Naive thymus-derived CD8-positive, alpha-beta T cell (primary cell): ENCODE measurements around the gene GINS2. TPM values are rescaled to one million over a fixed set of nuclear protein-coding genes. Genes with fewer than 3 reads are reported as not detected.
A peak's percentile ranks its signal among the peaks of the same experiment; 100 is the strongest.

Source experiments
- ATAC-seq, 2 donors: fragments of 150-1000 bp; cut with Tn5 transposase in 1 of 2; sonication (Bioruptor Pico), chemical (Tn5 transposase) in 1 of 2; 1 replicate in 1 of 2; 2 replicates in 1 of 2; pipeline ENCODE4 v1.10.0; 2021; ENCODE audit warnings: mild to moderate bottlenecking in 2 of 2, moderate library complexity in 2 of 2
- POLR2A ChIA-PET: fragments of 350-600 bp; sonication (Branson Sonifier 250); formaldehyde crosslinking; loops from one replicate; lab custom pipeline; 2021; ENCODE audit warnings: antibody characterized with exemption; lab: Charles Lee
- DNase-seq, 10 donors: peaks; one replicate each; pipeline versions ENCODE4 v3.0.0 to v3.0.0-alpha.2; 2020 to 2022
- H3K27ac Mint-ChIP-seq, 10 donors: one replicate each; pipeline ENCODE4 v1.8.0; 2020 to 2022; ENCODE audit warnings: mild to moderate bottlenecking in 10 of 10, mixed read lengths in 10 of 10, moderate library complexity in 4 of 10, inconsistent platforms in 1 of 10
- H3K27me3 Mint-ChIP-seq, 5 donors: one replicate each; pipeline ENCODE4 v1.8.0; 2021 to 2022; ENCODE audit warnings: mixed read lengths in 5 of 5
- H3K36me3 Mint-ChIP-seq, 3 donors: one replicate each; pipeline ENCODE4 v1.8.0; 2020 to 2022; ENCODE audit warnings: mixed read lengths in 3 of 3, mild to moderate bottlenecking in 2 of 3, inconsistent platforms in 1 of 3
- H3K4me1 Mint-ChIP-seq, 4 donors: one replicate each; pipeline ENCODE4 v1.8.0; 2021 to 2022; ENCODE audit warnings: mixed read lengths in 4 of 4
- H3K4me3 Mint-ChIP-seq, 10 donors: one replicate each; pipeline ENCODE4 v1.8.0; 2020 to 2022; ENCODE audit warnings: mild to moderate bottlenecking in 10 of 10, mixed read lengths in 10 of 10, moderate library complexity in 6 of 10, inconsistent platforms in 1 of 10
- H3K9me3 Mint-ChIP-seq, 9 donors: one replicate each; pipeline ENCODE4 v1.8.0; 2020 to 2022; ENCODE audit warnings: mixed read lengths in 9 of 9, mild to moderate bottlenecking in 3 of 9, inconsistent platforms in 1 of 9, moderate library complexity in 1 of 9
- polyA plus RNA-seq, 3 donors: library from polyadenylated mRNA; unstranded; fragments of 300-500 nt; fragmentation: Illumina TruSeq; gene quantifications; one replicate each; pipeline ENCODE4 v1.2.3, GENCODE V29; 2021
- total RNA-seq, 8 experiments: library from RNA in 2 of 8; stranded (reverse) in 2 of 8; gene quantifications; one replicate each; pipeline ENCODE4 v1.2.3 and lab custom pipeline; 2021 to 2026

GINS2 gene
- total RNA-seq (under 1 TPM; 0.47 to 0.74 TPM), polyA plus RNA-seq (1 to 10 TPM in 1 of 3 donors, under 1 TPM in 2; 0.08 to 1.0 (median 0.82) TPM), total RNA-seq (lab: John Stamatoyannopoulos, UW) (0.44 to 29.1 (median 1.5) reads per million in 6 experiments)

- no peaks in the 10 kb centered on the region for H3K36me3 Mint-ChIP-seq
- H3K4me1 Mint-ChIP-seq = peaks cover 0 to 1% (median 0%) of the 10 kb centered on the region in 4 donors
- POLR2A ChIA-PET = interaction anchor here (0.6 to 1.3 kb wide), 2 partner anchors 8 to 12 kb away, joined by 3 to 4 read pairs; no protein-coding TSS in a partner anchor
- H3K9me3 Mint-ChIP-seq = no peaks in the 10 kb centered on the region
- peak; percentile 83 to 95 (median 90) for DNase-seq
- H3K27me3 Mint-ChIP-seq = peaks cover 2 to 17% (median 5%) of the 10 kb centered on the region in 5 donors
- ATAC-seq = peak; percentile 100
- H3K4me3 Mint-ChIP-seq = peak within 1 kb of the TSS; percentile 61 to 84 (median 77)
- peak within 1 kb of the TSS in 1 of 10 donors; percentile 69 for H3K27ac Mint-ChIP-seq
These were observed at the start of gene GINS2 for GRCh38 chr16:85688586-85689284. Gene GINS2, minus strand, starts transcription at chr16:85688954. Its CDS starts 56 bp downstream, at chr16:85688898.

DNA sequence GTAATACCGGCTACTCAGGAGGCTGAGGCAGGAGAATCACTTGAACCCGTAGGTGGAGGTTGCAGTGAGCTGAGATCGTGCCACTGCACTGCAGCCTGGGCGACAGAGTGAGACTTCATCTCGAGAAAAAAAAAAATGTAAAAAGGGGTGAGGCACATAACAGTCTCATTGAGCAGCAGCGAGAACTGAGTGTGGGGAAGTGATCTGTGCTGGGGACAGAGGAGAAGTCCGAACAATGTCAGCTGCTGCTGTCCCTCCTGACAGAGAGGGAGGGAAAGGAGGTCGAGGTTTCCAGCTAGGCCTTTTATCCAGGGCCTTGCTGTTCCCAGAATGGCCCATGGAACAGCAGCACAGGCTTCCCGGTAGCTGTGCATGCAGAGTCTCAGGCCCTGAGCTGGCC, 48.2 kb upstream of the GINS2 start:
- H3K36me3 Mint-ChIP-seq = no peaks in the 10 kb centered on the region
- ATAC-seq (no peak), DNase-seq (no peak)
- peak overlapping the region in 3 of 10 donors; percentile 24 to 87 (median 52) for H3K27ac Mint-ChIP-seq
- H3K4me3 Mint-ChIP-seq = no peak overlapping the region
- H3K9me3 Mint-ChIP-seq = no peaks in the 10 kb centered on the region
- H3K27me3 Mint-ChIP-seq = no peaks in the 10 kb centered on the region
- peaks cover 11 to 41% (median 37%) of the 10 kb centered on the region in 4 donors for H3K4me1 Mint-ChIP-seq
- POLR2A ChIA-PET = interaction anchor here (0.6 to 3.0 kb wide), 4 partner anchors 9 to 132 kb away, joined by 3 to 25 read pairs (median 5); partner anchors contain the start of gene C16orf74

DNA sequence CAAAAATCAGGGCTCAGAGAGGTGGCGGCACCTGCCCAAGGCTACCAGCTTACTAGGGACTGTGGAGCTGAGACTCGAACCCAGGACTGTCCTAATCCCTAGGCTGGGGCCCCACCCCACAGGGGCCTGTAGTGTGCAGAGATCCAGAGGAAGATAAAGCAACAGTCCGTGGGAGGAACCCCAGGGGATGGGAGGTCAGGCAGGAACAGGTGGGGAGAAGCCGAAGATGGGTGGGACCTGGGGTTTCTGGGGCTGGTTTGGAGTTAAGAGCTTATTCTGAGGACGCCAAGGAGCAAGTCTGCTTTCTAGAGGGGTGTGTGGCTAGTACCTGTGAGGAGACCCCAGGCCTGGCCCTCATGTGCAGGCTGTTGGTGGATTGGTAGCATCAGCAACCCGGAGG, 47.2 kb upstream of the GINS2 start:
- Mint-ChIP-seq H3K27ac (peak overlapping the region; percentile 51 to 94 (median 88)), H3K4me3 (peak overlapping the region; percentile 71 to 89 (median 84)), H3K36me3 (no peaks in the 10 kb centered on the region), H3K4me1 (peaks cover 14 to 47% (median 37%) of the 10 kb centered on the region in 4 donors), H3K9me3 (no peaks in the 10 kb centered on the region), H3K27me3 (no peaks in the 10 kb centered on the region)
- POLR2A ChIA-PET = interaction anchor here (1.1 to 3.0 kb wide), 6 partner anchors 8 to 54 kb away, joined by 3 to 25 read pairs (median 6); partner anchors contain the start of gene C16orf74
- DNase-seq (no peak), ATAC-seq (no peak)

DNA sequence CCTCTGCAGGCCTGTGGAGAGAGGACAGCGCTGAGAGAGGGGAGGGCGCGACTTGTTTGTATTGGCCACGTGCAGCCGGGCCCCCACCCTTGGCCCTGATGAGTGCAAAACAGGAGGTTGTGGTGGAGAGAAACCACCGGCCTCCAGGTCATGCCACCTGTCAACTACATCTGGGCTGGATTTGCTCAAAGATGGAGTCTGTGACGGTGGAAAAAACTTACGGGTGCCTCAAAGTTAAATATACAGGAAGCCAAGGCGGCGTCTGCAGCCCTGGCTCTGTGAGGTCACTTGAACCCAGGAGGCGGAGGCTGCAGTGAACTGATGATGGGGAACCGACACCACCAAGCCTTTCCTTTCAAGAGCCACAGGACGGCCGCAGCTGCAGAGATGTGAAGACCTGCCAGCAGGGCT, 46.5 kb upstream of the GINS2 start:
- DNase-seq = peak in 9 of 10 donors; percentile 26 to 87 (median 59)
- peak overlapping the region; percentile 71 to 89 (median 84) for H3K4me3 Mint-ChIP-seq
- POLR2A ChIA-PET = interaction anchor here (0.6 to 3.0 kb wide), 8 partner anchors 8 to 55 kb away, joined by 3 to 25 read pairs (median 6); partner anchors contain the start of gene C16orf74
- H3K9me3 Mint-ChIP-seq = no peaks in the 10 kb centered on the region
- peak overlapping the region; percentile 81 to 94 (median 88) for H3K27ac Mint-ChIP-seq
- ATAC-seq = peak; percentile 92 to 96
- H3K36me3 Mint-ChIP-seq = no peaks in the 10 kb centered on the region
- peaks cover 17 to 48% (median 43%) of the 10 kb centered on the region in 4 donors for H3K4me1 Mint-ChIP-seq
- no peaks in the 10 kb centered on the region for H3K27me3 Mint-ChIP-seq

GRCh38 chr16:85734311-85735017, 45.7 kb upstream of the GINS2 start:
- Mint-ChIP-seq H3K27ac (peak overlapping the region; percentile 81 to 94 (median 88)), H3K27me3 (no peaks in the 10 kb centered on the region), H3K4me3 (peak overlapping the region; percentile 71 to 89 (median 84)), H3K9me3 (no peaks in the 10 kb centered on the region), H3K36me3 (no peaks in the 10 kb centered on the region), H3K4me1 (peaks cover 18 to 54% (median 47%) of the 10 kb centered on the region in 4 donors)
- POLR2A ChIA-PET = interaction anchor here (0.6 to 3.0 kb wide), 8 partner anchors 9 to 423 kb away, joined by 3 to 25 read pairs (median 3); partner anchors contain the start of gene C16orf74
- ATAC-seq (no peak), DNase-seq (no peak)

DNA sequence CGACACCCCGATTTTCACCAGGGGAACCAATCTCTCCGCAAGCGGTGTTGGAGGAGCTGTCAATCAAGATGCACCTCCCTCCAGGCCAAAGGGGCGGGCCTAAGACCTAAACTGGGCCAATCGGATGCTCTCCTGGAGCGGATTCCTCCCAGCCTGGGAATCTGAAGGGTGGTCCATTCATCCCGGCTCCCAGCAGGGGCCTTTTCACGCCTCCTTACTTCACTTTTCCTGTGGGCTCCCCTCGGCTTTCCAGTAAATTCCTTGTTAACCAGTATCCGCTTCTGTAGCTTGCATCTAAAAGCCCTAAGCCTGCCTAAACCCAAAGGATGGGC, 45.1 kb upstream of the GINS2 start:
- DNase-seq = no peak
- Mint-ChIP-seq H3K36me3 (no peaks in the 10 kb centered on the region), H3K4me3 (peak overlapping the region in 5 of 10 donors; percentile 19 to 87 (median 81)), H3K9me3 (no peaks in the 10 kb centered on the region), H3K4me1 (peaks cover 23 to 58% (median 51%) of the 10 kb centered on the region in 4 donors), H3K27me3 (no peaks in the 10 kb centered on the region), H3K27ac (peak overlapping the region in 9 of 10 donors; percentile 31 to 94 (median 86))
- ATAC-seq = no peak
- POLR2A ChIA-PET = interaction anchor here (0.6 to 1.9 kb wide), 4 partner anchors 8 to 422 kb away, joined by 3 to 5 read pairs (median 3); no protein-coding TSS in a partner anchor

- DNase-seq (no peak), ATAC-seq (no peak)
- H3K27ac Mint-ChIP-seq = peak overlapping the region in 9 of 10 donors; percentile 10 to 93 (median 81)
- H3K9me3 Mint-ChIP-seq = no peaks in the 10 kb centered on the region
- peaks cover 23 to 58% (median 51%) of the 10 kb centered on the region in 4 donors for H3K4me1 Mint-ChIP-seq
- POLR2A ChIA-PET = interaction anchor here (0.7 kb wide), 1 partner anchor 103 kb away, joined by 4 read pairs; no protein-coding TSS in a partner anchor
- no peaks in the 10 kb centered on the region for H3K36me3 Mint-ChIP-seq
- H3K27me3 Mint-ChIP-seq = no peaks in the 10 kb centered on the region
- H3K4me3 Mint-ChIP-seq = peak overlapping the region in 9 of 10 donors; percentile 26 to 87 (median 45)
These were observed 44.5 kb upstream of the GINS2 start for GRCh38 chr16:85733155-85733838.

GRCh38 chr16:85731179-85731578, 42.4 kb upstream of the GINS2 start:
- peak overlapping the region in 4 of 10 donors; percentile 27 to 85 (median 62) for H3K27ac Mint-ChIP-seq

DNA sequence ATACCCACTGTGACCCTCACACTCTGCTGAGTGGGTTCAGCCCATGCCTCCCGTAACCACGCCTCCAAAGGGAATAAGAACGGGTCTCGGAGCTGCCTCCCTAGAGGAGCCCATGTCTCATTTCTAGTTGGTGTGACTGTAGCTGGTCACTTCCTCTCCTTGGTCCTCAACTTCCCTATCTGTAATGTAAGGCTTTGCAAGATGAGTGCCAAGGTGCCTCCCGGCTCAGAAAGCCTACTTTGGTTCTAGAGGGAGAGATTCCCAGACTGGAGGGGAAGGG, 41.4 kb upstream of the GINS2 start:
- no peaks in the 10 kb centered on the region for H3K27me3 Mint-ChIP-seq
- POLR2A ChIA-PET = interaction anchor here (1.0 kb wide), 1 partner anchor 68 kb away, joined by 3 read pairs; no protein-coding TSS in a partner anchor
- H3K4me1 Mint-ChIP-seq = peaks cover 23 to 50% (median 35%) of the 10 kb centered on the region in 4 donors
- DNase-seq (no peak), ATAC-seq (no peak)
- no peak overlapping the region for H3K4me3 Mint-ChIP-seq
- no peaks in the 10 kb centered on the region for H3K9me3 Mint-ChIP-seq
- H3K27ac Mint-ChIP-seq = peak overlapping the region in 1 of 10 donors; percentile 16
- H3K36me3 Mint-ChIP-seq = peaks cover 0 to 22% (median 7%) of the 10 kb centered on the region in 3 donors

More at GRCh38 chr16:85731179-85731578, 42.4 kb upstream of the GINS2 start:
- Mint-ChIP-seq H3K9me3 (no peaks in the 10 kb centered on the region), H3K4me3 (no peak overlapping the region), H3K27me3 (no peaks in the 10 kb centered on the region), H3K4me1 (peaks cover 27 to 60% (median 45%) of the 10 kb centered on the region in 4 donors), H3K36me3 (peaks cover 0 to 16% (median 4%) of the 10 kb centered on the region in 3 donors)
- POLR2A ChIA-PET = interaction anchor here (1.1 kb wide), 1 partner anchor 23 kb away, joined by 5 read pairs; no protein-coding TSS in a partner anchor
- ATAC-seq = no peak
- DNase-seq = no peak

- H3K9me3 Mint-ChIP-seq = no peaks in the 10 kb centered on the region
- no peaks in the 10 kb centered on the region for H3K27me3 Mint-ChIP-seq
- H3K4me1 Mint-ChIP-seq = peaks cover 21 to 45% (median 30%) of the 10 kb centered on the region in 4 donors
- POLR2A ChIA-PET = interaction anchor here (1.0 kb wide), 1 partner anchor 69 kb away, joined by 3 read pairs; no protein-coding TSS in a partner anchor
- peaks cover 0 to 22% (median 8%) of the 10 kb centered on the region in 3 donors for H3K36me3 Mint-ChIP-seq
- DNase-seq = no peak
- no peak overlapping the region for H3K4me3 Mint-ChIP-seq
- H3K27ac Mint-ChIP-seq = peak overlapping the region in 6 of 10 donors; percentile 25 to 72 (median 44)
- ATAC-seq = no peak
These were observed 40.9 kb upstream of the GINS2 start for GRCh38 chr16:85729452-85730185.

DNA sequence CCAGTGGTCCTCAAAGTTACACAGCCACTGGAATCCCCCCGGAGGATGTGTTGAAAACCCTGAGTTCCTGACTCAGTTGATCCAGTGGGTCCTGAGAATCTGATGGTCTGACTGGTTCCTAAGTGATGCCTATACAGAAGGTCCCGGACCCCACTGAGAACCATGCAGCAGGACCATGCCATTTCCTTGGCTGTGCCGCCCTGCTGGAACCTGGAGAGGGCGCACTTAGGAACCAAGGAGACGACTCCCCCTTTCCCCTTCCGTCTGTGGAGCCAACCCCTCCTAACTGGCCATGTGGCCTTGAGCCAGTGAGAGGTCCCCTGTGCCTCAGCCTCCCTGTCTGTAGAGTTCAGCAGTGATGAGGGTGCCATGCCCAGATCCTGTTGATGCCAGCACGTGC, 40.1 kb upstream of the GINS2 start:
- no peak for ATAC-seq
- no peaks in the 10 kb centered on the region for H3K27me3 Mint-ChIP-seq
- H3K9me3 Mint-ChIP-seq = no peaks in the 10 kb centered on the region
- peaks cover 17 to 37% (median 26%) of the 10 kb centered on the region in 4 donors for H3K4me1 Mint-ChIP-seq
- DNase-seq = no peak
- POLR2A ChIA-PET = no interaction called here
- peak overlapping the region in 3 of 10 donors; percentile 35 to 72 (median 56) for H3K27ac Mint-ChIP-seq
- peaks cover 0 to 24% (median 9%) of the 10 kb centered on the region in 3 donors for H3K36me3 Mint-ChIP-seq
- no peak overlapping the region for H3K4me3 Mint-ChIP-seq
